Activated CD8-positive, alpha-beta memory T cell treated with anti-CD3 and anti-CD28 coated beads, Interleukin-2, amount 10 ng/mL, durations not matched to agents 7 days and 5 days (primary cell): ENCODE results near the gene TNFAIP2. TPM values are rescaled to one million over a fixed set of nuclear protein-coding genes. Genes with fewer than 3 reads are reported as not detected.
A peak's percentile ranks its signal among the peaks of the same experiment; 100 is the strongest.

Experiments
- ATAC-seq: fragments of 150-1000 bp; cut with Tn5 transposase; one replicate; pipeline ENCODE4 v1.10.0; 2021; ENCODE audit warnings: moderate library complexity
- CTCF ChIA-PET: fragments of 350-600 bp; sonication (Branson Sonifier 250); formaldehyde crosslinking; loops from one replicate; lab custom pipeline; 2021; ENCODE audit warnings: antibody characterized with exemption; lab: Charles Lee
- DNase-seq: peaks from one replicate; pipeline ENCODE4 v3.0.0-alpha.2; 2020
- H3K27ac Mint-ChIP-seq: one replicate; pipeline ENCODE4 v1.8.0; 2021; ENCODE audit warnings: mild to moderate bottlenecking, mixed read lengths
- H3K27me3 Mint-ChIP-seq: one replicate; pipeline ENCODE4 v1.8.0; 2021; ENCODE audit warnings: mixed read lengths
- H3K36me3 Mint-ChIP-seq: one replicate; pipeline ENCODE4 v1.8.0; 2021; ENCODE audit warnings: mild to moderate bottlenecking, mixed read lengths
- H3K4me1 Mint-ChIP-seq: one replicate; pipeline ENCODE4 v1.8.0; 2021; ENCODE audit warnings: mixed read lengths
- H3K4me3 Mint-ChIP-seq: one replicate; pipeline ENCODE4 v1.8.0; 2021; ENCODE audit warnings: mild to moderate bottlenecking, moderate library complexity, mixed read lengths
- H3K9me3 Mint-ChIP-seq: one replicate; pipeline ENCODE4 v1.8.0; 2022; ENCODE audit warnings: low read depth, mixed read lengths
- total RNA-seq, 2 experiments: library from RNA; stranded (reverse); gene quantifications; one replicate each; pipeline ENCODE4 v1.2.3, GENCODE V29; 2021

TNFAIP2 gene
- total RNA-seq, 2 experiments from 2014 or later: 2.1 TPM; not detected in 1

DNA sequence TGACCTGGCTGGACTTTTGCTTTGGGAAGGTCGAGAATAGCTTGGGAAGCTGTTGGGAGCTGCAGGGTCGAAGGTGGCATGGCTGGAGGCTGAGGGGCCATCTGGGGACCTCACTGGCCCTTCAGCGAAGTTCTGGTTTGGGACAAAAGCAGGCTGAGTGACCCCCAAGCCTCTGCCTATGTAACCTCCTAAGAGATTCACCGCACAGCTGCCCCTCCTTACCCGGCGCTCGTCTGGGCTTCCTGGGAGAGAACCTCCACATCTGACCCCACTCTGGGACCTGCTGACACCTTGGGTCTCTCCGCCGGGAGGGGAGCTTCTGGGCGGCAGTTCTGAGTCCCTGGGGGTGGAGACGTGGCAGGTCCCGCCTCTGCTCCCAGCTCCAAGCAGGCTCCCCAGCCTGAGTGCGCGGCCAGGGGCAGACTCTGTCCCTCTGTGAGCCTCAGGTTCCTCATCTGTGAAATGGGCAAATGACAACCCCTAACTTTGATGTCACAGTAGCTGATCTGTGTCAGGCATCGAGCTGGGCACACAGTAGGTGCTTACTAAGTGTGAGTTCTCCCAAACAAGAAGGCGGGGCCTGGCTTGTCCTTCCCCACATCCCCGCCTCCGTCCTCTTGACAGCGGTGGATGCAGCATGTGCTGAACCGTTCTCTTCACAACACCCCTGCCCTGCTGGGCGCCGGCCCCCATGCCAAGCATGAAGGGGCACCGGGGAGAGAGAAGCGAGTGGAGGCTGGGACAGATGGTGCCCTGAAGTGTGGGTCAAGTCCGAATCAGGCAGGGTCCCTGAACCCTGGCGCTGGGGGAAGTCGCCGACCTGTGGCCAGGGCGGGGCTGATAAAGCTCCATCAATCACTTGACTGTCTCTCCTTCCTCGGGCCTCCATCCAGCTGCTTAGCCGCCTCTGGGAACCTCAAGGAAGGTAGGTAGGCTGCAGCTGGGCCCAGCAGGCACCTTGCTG is 25.0 kb upstream of the TNFAIP2 start:
- no peaks in the 10 kb centered on the region for H3K9me3 Mint-ChIP-seq
- ATAC-seq: no peak
- no peak overlapping the region for H3K4me3 Mint-ChIP-seq
- no peaks in the 10 kb centered on the region for H3K36me3 Mint-ChIP-seq
- DNase-seq: no peak
- no peaks in the 10 kb centered on the region for H3K4me1 Mint-ChIP-seq
- no peak overlapping the region for H3K27ac Mint-ChIP-seq
- H3K27me3 Mint-ChIP-seq: peaks cover 20% of the 10 kb centered on the region
- CTCF ChIA-PET: interaction anchor here (0.5 kb wide), 1 partner anchor 528 kb away, joined by 3 read pairs; no protein-coding TSS in a partner anchor

DNA sequence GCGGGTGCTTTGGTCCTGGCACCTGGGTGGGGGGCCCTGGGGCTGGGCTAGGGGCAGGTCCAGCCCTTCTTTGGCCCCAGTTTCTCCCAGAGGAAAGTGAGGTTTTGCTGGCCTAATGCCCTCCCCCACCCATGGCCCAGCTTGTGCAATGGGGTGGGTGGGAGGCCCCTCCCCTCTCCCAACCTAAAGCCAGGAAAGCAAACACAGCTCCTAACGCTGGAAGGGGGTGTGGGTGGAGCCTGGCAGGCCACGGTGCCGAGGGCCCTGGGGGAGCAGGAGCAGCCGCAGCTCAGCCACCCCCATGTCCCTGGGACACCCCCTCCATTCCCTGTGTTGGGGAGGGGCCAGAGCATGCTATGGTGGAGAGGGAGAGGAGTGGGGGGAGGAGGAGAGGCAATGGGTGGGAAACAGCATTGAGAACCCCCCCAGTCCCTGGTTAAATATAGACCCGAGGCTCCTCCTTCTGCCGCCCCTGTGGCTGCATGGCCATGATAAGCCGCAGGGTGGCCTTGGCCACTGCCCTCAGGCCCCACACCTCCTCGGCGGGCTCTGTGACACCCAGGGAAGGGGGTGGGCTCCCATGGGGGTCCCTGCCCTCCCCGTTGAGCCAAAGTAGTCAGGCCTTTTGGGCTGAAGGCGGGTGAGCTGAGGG is 24.1 kb upstream of the TNFAIP2 start:
- CTCF ChIA-PET: no interaction called here
- ATAC-seq (no peak), DNase-seq (no peak)
- H3K27ac Mint-ChIP-seq: no peak overlapping the region
- peaks cover 25% of the 10 kb centered on the region for H3K27me3 Mint-ChIP-seq
- H3K4me3 Mint-ChIP-seq: no peak overlapping the region
- H3K36me3 Mint-ChIP-seq: no peaks in the 10 kb centered on the region
- H3K4me1 Mint-ChIP-seq: peaks cover 2% of the 10 kb centered on the region
- no peaks in the 10 kb centered on the region for H3K9me3 Mint-ChIP-seq

- no peak for DNase-seq
- Mint-ChIP-seq H3K9me3 (no peaks in the 10 kb centered on the region), H3K4me3 (no peak overlapping the region), H3K27me3 (peaks cover 28% of the 10 kb centered on the region), H3K27ac (no peak overlapping the region), H3K36me3 (no peaks in the 10 kb centered on the region), H3K4me1 (peaks cover 3% of the 10 kb centered on the region)
- no peak for ATAC-seq
- CTCF ChIA-PET: no interaction called here
Measured at GRCh38 chr14:103099733-103100280, 23.5 kb upstream of the TNFAIP2 start.

- H3K27ac Mint-ChIP-seq: no peak overlapping the region
- H3K36me3 Mint-ChIP-seq: no peaks in the 10 kb centered on the region
- H3K27me3 Mint-ChIP-seq: peaks cover 35% of the 10 kb centered on the region
- H3K4me3 Mint-ChIP-seq: no peak overlapping the region
- no peaks in the 10 kb centered on the region for H3K9me3 Mint-ChIP-seq
- DNase-seq (no peak), ATAC-seq (no peak)
- H3K4me1 Mint-ChIP-seq: peaks cover 7% of the 10 kb centered on the region
- CTCF ChIA-PET: no interaction called here
Measured at GRCh38 chr14:103100281-103101121, 22.8 kb upstream of the TNFAIP2 start.

DNA sequence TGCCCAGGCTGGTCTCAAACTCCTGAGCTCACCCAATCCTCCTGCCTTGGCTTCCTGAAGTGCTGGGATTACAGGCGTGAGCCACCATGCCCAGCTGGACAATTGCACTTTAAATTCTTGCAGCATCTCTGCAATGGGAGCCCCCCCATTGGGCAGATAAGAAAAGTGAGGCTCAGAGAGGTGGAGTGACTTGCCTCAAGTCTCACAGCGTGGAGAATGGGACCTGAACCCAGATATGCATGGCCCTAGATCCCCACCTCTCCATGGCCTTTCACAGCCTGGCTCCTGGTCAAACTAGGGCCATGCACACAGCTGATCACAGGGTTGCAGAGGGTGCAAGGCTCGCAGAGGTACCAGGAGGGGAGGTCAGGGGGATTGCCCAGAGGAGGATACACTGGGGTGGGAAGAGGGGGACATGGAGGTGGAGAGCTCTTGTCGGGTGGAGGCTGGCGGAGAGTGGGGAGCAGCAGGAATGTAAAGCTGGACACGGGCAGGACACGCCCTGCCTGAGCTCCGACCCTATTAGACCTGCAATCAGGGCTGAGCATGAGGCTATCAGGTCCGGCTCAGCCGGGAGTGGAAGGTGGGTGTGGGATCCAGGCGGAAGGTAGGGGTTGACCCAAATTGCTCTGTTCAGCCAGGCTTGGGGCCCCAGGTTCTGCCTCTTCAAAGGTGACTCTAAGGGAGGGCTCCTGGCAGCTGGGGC is 21.9 kb upstream of the TNFAIP2 start:
- H3K27ac Mint-ChIP-seq: no peak overlapping the region
- no peak for DNase-seq
- H3K4me1 Mint-ChIP-seq: peaks cover 7% of the 10 kb centered on the region
- no peak overlapping the region for H3K4me3 Mint-ChIP-seq
- H3K36me3 Mint-ChIP-seq: no peaks in the 10 kb centered on the region
- peaks cover 37% of the 10 kb centered on the region for H3K27me3 Mint-ChIP-seq
- no peak for ATAC-seq
- H3K9me3 Mint-ChIP-seq: no peaks in the 10 kb centered on the region
- CTCF ChIA-PET: no interaction called here

DNA sequence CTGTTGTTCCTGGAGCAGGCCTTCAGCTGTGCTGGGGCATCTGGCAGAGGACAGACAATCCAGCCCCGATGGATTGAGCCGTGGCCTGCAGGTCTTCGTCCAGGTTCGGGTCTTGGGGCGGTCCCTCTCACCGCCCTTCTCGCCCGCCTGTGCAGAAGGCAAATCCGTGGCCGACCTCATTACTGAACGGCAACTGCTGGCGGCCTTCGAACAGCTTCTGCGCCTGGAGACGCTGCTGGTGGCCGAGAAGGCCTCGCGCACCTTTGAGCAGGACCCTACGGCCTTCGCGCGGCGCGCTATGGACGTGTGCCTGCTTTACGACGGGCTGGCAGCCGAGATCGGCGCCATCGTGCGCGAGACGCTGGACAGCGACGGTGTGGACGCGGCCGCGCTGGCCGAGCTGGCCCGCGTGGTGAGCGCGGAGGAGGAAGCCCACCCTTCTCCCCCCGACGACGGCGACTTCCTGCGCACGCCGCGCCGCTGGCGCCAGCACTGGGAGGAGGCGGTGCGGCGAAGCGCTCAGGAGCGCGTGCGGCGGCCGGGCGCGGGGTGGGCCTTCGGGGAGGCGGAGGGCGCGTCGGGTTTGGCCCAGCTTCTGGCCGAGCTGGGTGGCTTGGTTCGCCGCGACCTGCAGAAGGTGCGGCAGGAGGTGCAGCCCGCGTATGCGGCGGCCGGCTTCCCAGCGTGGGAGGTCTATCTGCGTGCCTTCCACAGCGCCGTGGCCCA is 21.1 kb upstream of the TNFAIP2 start:
- ATAC-seq (no peak), DNase-seq (no peak)
- no peak overlapping the region for H3K27ac Mint-ChIP-seq
- H3K9me3 Mint-ChIP-seq: no peaks in the 10 kb centered on the region
- no peak overlapping the region for H3K4me3 Mint-ChIP-seq
- CTCF ChIA-PET: interaction anchor here (0.6 kb wide), 1 partner anchor 390 kb away, joined by 3 read pairs; no protein-coding TSS in a partner anchor
- peaks cover 37% of the 10 kb centered on the region for H3K27me3 Mint-ChIP-seq
- H3K4me1 Mint-ChIP-seq: peaks cover 7% of the 10 kb centered on the region
- H3K36me3 Mint-ChIP-seq: no peaks in the 10 kb centered on the region

- peaks cover 7% of the 10 kb centered on the region for H3K4me1 Mint-ChIP-seq
- H3K9me3 Mint-ChIP-seq: no peaks in the 10 kb centered on the region
- peaks cover 37% of the 10 kb centered on the region for H3K27me3 Mint-ChIP-seq
- no peak for DNase-seq
- no peak for ATAC-seq
- no peak overlapping the region for H3K27ac Mint-ChIP-seq
- H3K4me3 Mint-ChIP-seq: no peak overlapping the region
- CTCF ChIA-PET: interaction anchor here (0.6 to 4.6 kb wide), 2 partner anchors 190 to 390 kb away, joined by 3 to 63 read pairs; no protein-coding TSS in a partner anchor
- H3K36me3 Mint-ChIP-seq: no peaks in the 10 kb centered on the region
Measured at GRCh38 chr14:103102689-103103260, 20.5 kb upstream of the TNFAIP2 start.

DNA sequence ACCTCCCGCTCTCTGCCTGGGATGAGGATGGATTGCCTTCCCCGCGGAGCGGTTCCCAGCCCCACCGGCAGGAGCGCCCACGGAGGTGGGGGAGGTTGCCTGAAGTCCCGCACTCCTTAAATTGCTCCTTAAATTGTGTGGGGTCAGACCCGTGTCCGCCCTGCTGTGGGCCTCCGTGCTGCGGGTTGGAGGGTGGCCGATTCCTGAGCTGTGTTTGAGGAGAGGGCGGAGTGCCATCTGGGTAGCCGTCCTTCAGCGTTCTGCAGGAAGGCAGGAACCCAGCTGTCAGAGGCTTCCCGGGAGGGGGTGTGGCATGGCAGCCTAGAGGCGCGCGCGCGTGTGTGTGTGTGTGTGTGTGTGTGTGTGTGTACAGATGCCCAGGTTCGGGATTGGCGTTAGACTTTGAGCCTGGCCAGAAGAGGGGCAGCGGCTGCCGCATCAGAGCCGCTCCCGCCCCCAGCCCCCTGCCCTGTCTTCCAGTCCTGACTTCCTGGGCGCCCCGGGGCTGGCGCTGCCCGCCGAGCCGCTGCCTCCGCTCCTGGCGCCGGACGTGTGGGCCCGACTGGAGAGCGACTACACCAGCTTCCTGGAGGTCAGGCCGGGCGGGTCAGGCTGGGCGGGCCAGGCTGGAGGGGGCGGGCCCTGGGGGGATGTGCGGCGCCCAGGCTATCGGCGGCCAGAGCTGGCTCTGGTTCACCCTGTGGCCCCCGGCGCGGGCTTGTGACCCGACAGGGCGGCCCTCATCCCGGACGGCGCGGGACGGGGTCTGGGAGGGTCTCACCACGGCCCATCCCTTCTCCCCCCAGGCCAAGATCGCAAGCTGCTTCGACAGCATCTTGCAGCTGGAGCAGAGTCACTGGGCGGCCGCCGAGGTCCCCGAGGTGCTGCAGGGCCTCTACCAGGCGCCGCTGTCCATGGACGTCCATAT is 19.5 kb upstream of the TNFAIP2 start:
- Mint-ChIP-seq H3K4me1 (peaks cover 7% of the 10 kb centered on the region), H3K4me3 (no peak overlapping the region), H3K9me3 (no peaks in the 10 kb centered on the region), H3K36me3 (no peaks in the 10 kb centered on the region), H3K27ac (no peak overlapping the region), H3K27me3 (peaks cover 37% of the 10 kb centered on the region)
- no peak for ATAC-seq
- no peak for DNase-seq
- CTCF ChIA-PET: interaction anchor here (0.6 to 4.6 kb wide), 20 partner anchors 9 to 444 kb away, joined by 3 to 63 read pairs (median 5); partner anchors contain the start of gene EXOC3L4

- no peaks in the 10 kb centered on the region for H3K36me3 Mint-ChIP-seq
- no peaks in the 10 kb centered on the region for H3K9me3 Mint-ChIP-seq
- H3K4me3 Mint-ChIP-seq: no peak overlapping the region
- H3K27me3 Mint-ChIP-seq: peaks cover 37% of the 10 kb centered on the region
- ATAC-seq (no peak), DNase-seq (no peak)
- CTCF ChIA-PET: interaction anchor here (0.5 to 4.6 kb wide), 46 partner anchors 9 to 443 kb away, joined by 3 to 63 read pairs (median 4); partner anchors contain the start of genes EIF5 and EXOC3L4
- H3K4me1 Mint-ChIP-seq: peaks cover 7% of the 10 kb centered on the region
- no peak overlapping the region for H3K27ac Mint-ChIP-seq
Measured at GRCh38 chr14:103104389-103104653, 18.9 kb upstream of the TNFAIP2 start.

GRCh38 chr14:103104654-103105452 is 18.4 kb upstream of the TNFAIP2 start:
- ATAC-seq (peak; percentile 91), DNase-seq (peak; percentile 68)
- no peaks in the 10 kb centered on the region for H3K36me3 Mint-ChIP-seq
- peaks cover 7% of the 10 kb centered on the region for H3K4me1 Mint-ChIP-seq
- CTCF ChIA-PET: interaction anchor here (0.5 to 4.6 kb wide), 51 partner anchors 10 to 442 kb away, joined by 3 to 63 read pairs (median 4); partner anchors contain the start of genes EIF5 and EXOC3L4
- H3K27me3 Mint-ChIP-seq: peaks cover 37% of the 10 kb centered on the region
- no peak overlapping the region for H3K4me3 Mint-ChIP-seq
- no peak overlapping the region for H3K27ac Mint-ChIP-seq
- no peaks in the 10 kb centered on the region for H3K9me3 Mint-ChIP-seq
